GM19238 (cell line): Measurements from ENCODE around the gene IGF1.
"Not testable (repeated sequence)": the region's sequence is repeated elsewhere in the genome, so short reads cannot be mapped to it uniquely, and the experiment has no call there.

Experiments
- DNase-seq: peaks from one replicate; pipeline ENCODE4 v3.0.0; 2011; ENCODE audit warnings: low spot score; ENCODE audit not compliant: insufficient read length

The IGF1 gene

GRCh38 chr12:102390068-102390467 lies 90.3 kb downstream of the IGF1 start:
- no peak for DNase-seq

GRCh38 chr12:102388469-102388868 lies 91.9 kb downstream of the IGF1 start:
- DNase-seq = no peak

- DNase-seq = no peak
Measured at GRCh38 chr12:102385343-102385742, 95.0 kb downstream of the IGF1 start.

- DNase-seq = no peak
Measured at GRCh38 chr12:102379346-102380162, 100.8 kb downstream of the IGF1 start.

GRCh38 chr12:102376781-102377180 lies 103.6 kb downstream of the IGF1 start:
- DNase-seq = no peak

GRCh38 chr12:102376181-102376747 lies 104.1 kb downstream of the IGF1 start:
- DNase-seq = no peak

- DNase-seq = no peak
Measured at GRCh38 chr12:102374190-102374589, 106.2 kb downstream of the IGF1 start.

- no peak for DNase-seq
Measured at GRCh38 chr12:102372087-102372486, 108.3 kb downstream of the IGF1 start.

GRCh38 chr12:102371165-102371564 lies 109.2 kb downstream of the IGF1 start:
- no peak for DNase-seq

- no peak for DNase-seq
Measured at GRCh38 chr12:102369876-102370275, 110.5 kb downstream of the IGF1 start.

GRCh38 chr12:102365365-102365764 lies 115.0 kb downstream of the IGF1 start:
- no peak for DNase-seq

- no peak for DNase-seq
Measured at GRCh38 chr12:102364709-102365108, 115.7 kb downstream of the IGF1 start.

- DNase-seq = no peak
Measured at GRCh38 chr12:102356690-102357089, 123.7 kb downstream of the IGF1 start.

GRCh38 chr12:102354281-102354680 lies 126.1 kb downstream of the IGF1 start:
- not testable (repeated sequence) for DNase-seq

GRCh38 chr12:102351322-102351721 lies 129.0 kb downstream of the IGF1 start:
- no peak for DNase-seq

GRCh38 chr12:102350070-102350469 lies 130.3 kb downstream of the IGF1 start:
- DNase-seq = no peak

GRCh38 chr12:102349079-102349478 lies 131.3 kb downstream of the IGF1 start:
- DNase-seq = no peak

GRCh38 chr12:102347811-102348210 lies 132.6 kb downstream of the IGF1 start:
- DNase-seq = no peak
